Measurements from ENCODE around the gene BCKDHB.
"Not testable (repeated sequence)": the region's sequence is repeated elsewhere in the genome, so short reads cannot be mapped to it uniquely, and the experiment has no call there.

BCKDHB gene

GRCh38 chr6:80234908-80235307, 128.4 kb downstream of the BCKDHB start:
- no peaks in the 10 kb centered on the region for H3K9me3 ChIP-seq (ENCODE audit: control insufficient read depth, insufficient read depth, low read length)
- no peak overlapping the region for H3K9ac ChIP-seq (ENCODE audit: low read depth, low read length)
- no peaks in the 10 kb centered on the region for H3K36me3 ChIP-seq (ENCODE audit: insufficient read depth, low read length)
- H3K4me1 ChIP-seq (ENCODE audit: insufficient read depth, low read length), result no peaks in the 10 kb centered on the region

GRCh38 chr6:80235647-80236046, 129.2 kb downstream of the BCKDHB start:
- Histone ChIP-seq H3K4me1 (ENCODE audit: insufficient read depth, low read length) (no peaks in the 10 kb centered on the region), H3K9me3 (ENCODE audit: control insufficient read depth, insufficient read depth, low read length) (no peaks in the 10 kb centered on the region), H3K9ac (ENCODE audit: low read depth, low read length) (no peak overlapping the region), H3K36me3 (ENCODE audit: insufficient read depth, low read length) (no peaks in the 10 kb centered on the region)

DNA sequence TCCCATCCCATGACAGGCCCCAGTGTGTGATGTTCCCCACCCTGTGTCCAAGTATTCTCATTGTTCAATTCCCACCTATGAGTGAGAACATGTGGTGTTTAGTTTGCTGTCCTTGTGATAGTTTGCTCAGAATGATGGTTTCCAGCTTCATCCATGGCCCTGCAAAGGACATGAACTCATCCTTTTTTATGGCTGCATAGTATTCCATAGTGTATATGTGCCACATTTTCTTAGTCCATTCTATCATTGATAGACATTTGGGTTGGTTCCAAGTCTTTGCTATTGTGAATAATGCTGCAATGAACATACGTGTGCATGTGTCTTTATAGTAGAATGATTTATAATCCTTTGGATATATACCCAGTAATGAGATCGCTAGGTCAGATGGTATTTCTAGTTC, 132.3 kb downstream of the BCKDHB start:
- H3K9ac ChIP-seq (ENCODE audit: low read depth, low read length); H3K36me3 ChIP-seq (ENCODE audit: insufficient read depth, low read length); H3K9me3 ChIP-seq (ENCODE audit: control insufficient read depth, insufficient read depth, low read length); H3K4me1 ChIP-seq (ENCODE audit: insufficient read depth, low read length): not testable (repeated sequence)

DNA sequence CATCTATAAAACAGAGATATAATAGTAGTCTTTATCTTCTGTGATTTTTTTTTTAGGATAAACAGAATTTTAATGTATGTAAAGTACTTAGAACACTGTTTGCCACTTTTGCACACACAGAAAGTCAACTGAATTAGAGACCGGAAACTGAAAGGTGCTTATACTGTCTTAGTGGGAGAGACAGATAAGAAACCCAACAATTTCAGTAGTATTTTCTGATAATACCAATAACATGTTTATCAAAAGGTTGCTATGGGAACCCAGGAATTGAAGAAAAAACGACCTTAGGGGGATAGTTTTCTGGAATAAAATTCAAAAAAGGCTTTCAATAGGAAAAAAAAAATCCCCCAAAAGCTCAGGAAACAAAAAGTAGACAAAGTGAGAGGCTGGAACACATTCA, 138.6 kb downstream of the BCKDHB start:
- no peaks in the 10 kb centered on the region for H3K4me1 ChIP-seq (ENCODE audit: insufficient read depth, low read length)
- no peaks in the 10 kb centered on the region for H3K9me3 ChIP-seq (ENCODE audit: control insufficient read depth, insufficient read depth, low read length)
- H3K36me3 ChIP-seq (ENCODE audit: insufficient read depth, low read length), result no peaks in the 10 kb centered on the region
- no peak overlapping the region for H3K9ac ChIP-seq (ENCODE audit: low read depth, low read length)

GRCh38 chr6:80249897-80250296, 143.4 kb downstream of the BCKDHB start:
- Histone ChIP-seq H3K4me1 (ENCODE audit: insufficient read depth, low read length) (no peaks in the 10 kb centered on the region), H3K9ac (ENCODE audit: low read depth, low read length) (no peak overlapping the region), H3K9me3 (ENCODE audit: control insufficient read depth, insufficient read depth, low read length) (no peaks in the 10 kb centered on the region), H3K36me3 (ENCODE audit: insufficient read depth, low read length) (no peaks in the 10 kb centered on the region)

GRCh38 chr6:80250391-80250997, 144.0 kb downstream of the BCKDHB start:
- Histone ChIP-seq H3K9ac (ENCODE audit: low read depth, low read length) (no peak overlapping the region), H3K9me3 (ENCODE audit: control insufficient read depth, insufficient read depth, low read length) (no peaks in the 10 kb centered on the region), H3K36me3 (ENCODE audit: insufficient read depth, low read length) (no peaks in the 10 kb centered on the region), H3K4me1 (ENCODE audit: insufficient read depth, low read length) (no peaks in the 10 kb centered on the region)

GRCh38 chr6:80251321-80251720, 144.8 kb downstream of the BCKDHB start:
- Histone ChIP-seq H3K9ac (ENCODE audit: low read depth, low read length) (no peak overlapping the region), H3K9me3 (ENCODE audit: control insufficient read depth, insufficient read depth, low read length) (no peaks in the 10 kb centered on the region), H3K4me1 (ENCODE audit: insufficient read depth, low read length) (no peaks in the 10 kb centered on the region), H3K36me3 (ENCODE audit: insufficient read depth, low read length) (no peaks in the 10 kb centered on the region)

DNA sequence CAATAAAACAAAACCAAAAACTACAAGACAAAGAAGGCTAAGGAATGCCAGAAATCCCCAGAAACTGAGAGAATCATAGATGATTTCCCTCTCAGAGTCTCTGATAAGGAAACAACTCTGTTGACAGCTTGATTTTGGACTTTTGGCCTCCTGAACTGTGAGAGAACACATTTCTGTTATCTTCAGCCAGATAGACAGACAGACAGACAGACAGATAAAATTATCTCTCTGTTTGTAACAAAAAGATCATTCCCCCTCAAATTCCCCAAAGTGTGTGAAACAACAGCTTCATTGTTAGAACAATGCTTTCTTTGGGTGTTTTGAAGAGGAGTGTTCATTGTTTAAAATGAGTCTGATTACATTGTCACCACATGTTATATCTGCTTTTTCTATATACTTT, 148.2 kb downstream of the BCKDHB start:
- no peaks in the 10 kb centered on the region for H3K4me1 ChIP-seq (ENCODE audit: insufficient read depth, low read length)
- no peak overlapping the region for H3K9ac ChIP-seq (ENCODE audit: low read depth, low read length)
- no peaks in the 10 kb centered on the region for H3K9me3 ChIP-seq (ENCODE audit: control insufficient read depth, insufficient read depth, low read length)

DNA sequence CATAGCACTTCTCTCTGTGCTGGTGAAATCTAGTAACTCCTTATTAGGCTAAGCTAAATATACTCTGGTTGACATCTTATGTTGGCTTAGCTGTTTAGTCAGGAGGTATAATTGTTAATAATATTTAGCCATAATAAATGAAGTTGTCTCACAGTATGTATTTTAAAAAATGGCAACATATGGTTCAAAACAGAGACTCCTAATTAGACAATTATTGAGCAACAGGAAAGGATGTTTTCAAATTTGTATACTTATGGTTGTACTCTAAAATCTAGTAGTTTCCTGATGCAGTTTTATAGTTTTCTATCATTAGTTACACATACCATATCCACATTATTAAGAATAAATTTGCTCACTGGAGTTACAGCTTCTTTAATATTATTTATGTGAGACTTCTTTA, 150.2 kb downstream of the BCKDHB start:
- H3K9ac ChIP-seq (ENCODE audit: low read depth, low read length), result no peak overlapping the region
- H3K36me3 ChIP-seq (ENCODE audit: insufficient read depth, low read length), result no peaks in the 10 kb centered on the region
- no peaks in the 10 kb centered on the region for H3K9me3 ChIP-seq (ENCODE audit: control insufficient read depth, insufficient read depth, low read length)
- no peaks in the 10 kb centered on the region for H3K4me1 ChIP-seq (ENCODE audit: insufficient read depth, low read length)

More for the DNA sequence above, 148.2 kb downstream of the BCKDHB start:
- H3K36me3 ChIP-seq (ENCODE audit: insufficient read depth, low read length), result no peaks in the 10 kb centered on the region

DNA sequence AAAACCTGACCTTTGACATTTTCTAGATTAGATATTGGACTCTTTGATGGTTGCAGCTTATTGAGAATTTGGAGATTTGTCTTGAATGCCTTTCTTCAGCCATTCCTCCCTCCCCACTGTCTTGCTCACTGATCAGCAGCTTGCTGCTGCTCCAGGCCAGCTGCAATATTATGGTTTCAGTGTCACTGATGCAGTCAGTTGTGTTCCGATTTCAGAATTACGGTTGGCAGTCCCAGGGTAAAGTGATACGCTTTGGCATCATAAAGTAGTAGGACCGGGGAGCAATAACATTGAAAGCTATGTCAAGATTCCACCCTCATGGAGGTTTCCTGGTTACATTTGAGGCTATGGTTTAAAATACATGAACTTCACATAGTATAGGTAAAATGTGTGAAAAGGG, 152.6 kb downstream of the BCKDHB start:
- no peaks in the 10 kb centered on the region for H3K9me3 ChIP-seq (ENCODE audit: control insufficient read depth, insufficient read depth, low read length)
- no peaks in the 10 kb centered on the region for H3K36me3 ChIP-seq (ENCODE audit: insufficient read depth, low read length)
- H3K9ac ChIP-seq (ENCODE audit: low read depth, low read length), result no peak overlapping the region
- no peaks in the 10 kb centered on the region for H3K4me1 ChIP-seq (ENCODE audit: insufficient read depth, low read length)

GRCh38 chr6:80263585-80263984, 157.1 kb downstream of the BCKDHB start:
- Histone ChIP-seq H3K9ac (ENCODE audit: low read depth, low read length) (no peak overlapping the region), H3K9me3 (ENCODE audit: control insufficient read depth, insufficient read depth, low read length) (no peaks in the 10 kb centered on the region), H3K36me3 (ENCODE audit: insufficient read depth, low read length) (no peaks in the 10 kb centered on the region), H3K4me1 (ENCODE audit: insufficient read depth, low read length) (no peaks in the 10 kb centered on the region)

DNA sequence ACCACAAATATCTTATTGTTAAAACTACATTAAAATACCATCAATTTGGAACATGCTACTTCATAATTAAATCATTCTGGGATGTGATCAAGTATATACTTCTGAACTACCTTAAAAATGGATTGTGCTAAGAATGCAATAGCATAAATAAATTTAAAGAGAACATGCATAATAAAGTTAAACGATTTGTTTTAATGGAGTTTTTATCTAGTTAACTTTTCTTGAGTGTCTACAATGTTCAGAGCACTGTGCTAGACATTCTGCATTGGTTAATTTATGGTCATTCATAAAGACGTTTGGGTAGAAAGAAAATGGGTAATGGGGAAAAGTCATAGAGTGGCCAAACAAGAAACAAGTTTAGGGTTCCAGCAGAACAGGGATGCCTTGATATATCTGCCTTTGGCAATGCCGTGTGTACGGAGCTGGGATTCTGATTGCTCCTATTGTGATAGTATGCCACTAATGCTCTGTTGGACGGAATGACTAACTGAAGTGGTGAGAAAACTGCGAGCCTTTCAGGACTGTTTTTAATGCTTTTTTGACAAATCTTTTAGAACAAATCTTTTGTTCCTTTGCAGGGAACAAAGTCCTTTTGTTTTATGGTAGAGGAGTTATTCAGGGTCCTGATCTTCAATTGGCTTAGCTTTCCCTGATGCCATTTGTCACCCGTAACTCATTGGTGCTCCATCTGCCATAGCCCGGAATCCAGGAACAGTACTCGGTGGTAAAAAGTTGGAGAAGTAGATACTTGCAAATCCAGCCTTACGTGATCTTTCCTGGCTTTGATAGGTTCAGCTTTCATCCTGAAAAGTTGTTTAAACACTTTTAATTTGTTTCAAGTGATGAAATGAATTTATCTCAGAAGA, 162.6 kb downstream of the BCKDHB start:
- Histone ChIP-seq H3K36me3 (ENCODE audit: insufficient read depth, low read length) (no peaks in the 10 kb centered on the region), H3K9ac (ENCODE audit: low read depth, low read length) (no peak overlapping the region), H3K9me3 (ENCODE audit: control insufficient read depth, insufficient read depth, low read length) (no peaks in the 10 kb centered on the region; the same call in 1 of the 2 replicates), H3K4me1 (ENCODE audit: insufficient read depth, low read length) (no peaks in the 10 kb centered on the region)

GRCh38 chr6:80271074-80271473, 164.6 kb downstream of the BCKDHB start:
- H3K9me3 ChIP-seq (ENCODE audit: control insufficient read depth, insufficient read depth, low read length), result no peaks in the 10 kb centered on the region; the same call in 1 of the 2 replicates
- H3K9ac ChIP-seq (ENCODE audit: low read depth, low read length), result no peak overlapping the region
- no peaks in the 10 kb centered on the region for H3K4me1 ChIP-seq (ENCODE audit: insufficient read depth, low read length)
- H3K36me3 ChIP-seq (ENCODE audit: insufficient read depth, low read length), result no peaks in the 10 kb centered on the region

- Histone ChIP-seq H3K36me3 (ENCODE audit: insufficient read depth, low read length) (no peaks in the 10 kb centered on the region), H3K9ac (ENCODE audit: low read depth, low read length) (no peak overlapping the region), H3K9me3 (ENCODE audit: control insufficient read depth, insufficient read depth, low read length) (no peaks in the 10 kb centered on the region; the same call in 1 of the 2 replicates), H3K4me1 (ENCODE audit: insufficient read depth, low read length) (no peaks in the 10 kb centered on the region)
Observed at GRCh38 chr6:80272988-80273387, 166.5 kb downstream of the BCKDHB start.

- H3K4me1 ChIP-seq (ENCODE audit: insufficient read depth, low read length), result no peaks in the 10 kb centered on the region
- no peak overlapping the region for H3K9ac ChIP-seq (ENCODE audit: low read depth, low read length)
- no peaks in the 10 kb centered on the region for H3K9me3 ChIP-seq (ENCODE audit: control insufficient read depth, insufficient read depth, low read length)
- H3K36me3 ChIP-seq (ENCODE audit: insufficient read depth, low read length), result no peaks in the 10 kb centered on the region
Observed at GRCh38 chr6:80276861-80277260, 170.4 kb downstream of the BCKDHB start.
